HCT116 (cell line): Measurements from ENCODE around the gene CFDP1. TPM values are rescaled to one million over a fixed set of nuclear protein-coding genes. Genes with fewer than 3 reads are reported as not detected.

Experiments used
- ATAC-seq: fragments of 200-7000 bp; cut with Tn5 transposase; 2 replicates; pipeline ENCODE4 v1.9.1; 2020; ENCODE audit warnings: mild to moderate bottlenecking, moderate library complexity
- BruUV-seq: library from RNA; stranded (reverse); fragments of 400-500 nt; replicated peaks from 2 replicates; lab custom pipeline; 2021; lab: Mats Ljungman, UMichigan
- CTCF ChIA-PET: fragments of 300-600 bp; sonication (Branson Sonifier 250); formaldehyde crosslinking; loops from one replicate; lab custom pipeline; 2021; ENCODE audit warnings: antibody characterized with exemption; lab: Charles Lee
- POLR2A ChIA-PET: fragments of 300-600, 350-600 bp; sonication (Branson Sonifier 250); formaldehyde crosslinking; loops from one replicate; lab custom pipeline; 2021; ENCODE audit warnings: antibody characterized with exemption; lab: Charles Lee
- RAD21 ChIA-PET, 2 experiments: fragments of 300-600 bp; sonication (Branson Sonifier 250); formaldehyde crosslinking; loops; one replicate each; lab custom pipeline; 2023; ENCODE audit warnings: low total read pairs in 2 of 2; ENCODE audit not compliant: uncharacterized antibody in 2 of 2, unreplicated experiment in 2 of 2, low non-redundant PET in 1 of 2; lab: Charles Lee
- DNase-seq: peaks from one replicate; pipeline ENCODE4 v3.0.0-alpha.2; 2010; ENCODE audit warnings: low read depth, low spot score
- H2AFZ ChIP-seq: fragments of 200-600 bp; shearing (Covaris generic), sonication (generic); 2 replicates; pipeline ENCODE4 v1.6.1; 2017; ENCODE audit warnings: low read depth, mixed run types, mixed read lengths, antibody characterized with exemption, low read length; ENCODE audit not compliant: poor library complexity, severe bottlenecking
- H3K27ac ChIP-seq: 2 replicates; pipeline ENCODE4 v1.5.1; 2012; ENCODE audit warnings: low read depth, low read length
- H3K27me3 ChIP-seq: fragments of 200-600 bp; sonication (generic); 2 replicates; pipeline ENCODE4 v1.6.1; 2016; ENCODE audit warnings: mixed run types, low read length, mixed read lengths; ENCODE audit not compliant: insufficient read depth
- H3K36me3 ChIP-seq, 2 experiments: fragments of 200-500 bp in 1 of 2; fragments of 200-600 bp in 1 of 2; sonication (Bioruptor generic) in 1 of 2; sonication (generic) in 1 of 2; 2 replicates each; pipeline versions ENCODE4 v1.5.1 to v1.6.1; 2014 to 2016; ENCODE audit warnings: low read length in 2 of 2, inconsistent platforms in 1 of 2, mixed read lengths in 1 of 2, mixed run types in 1 of 2; ENCODE audit not compliant: insufficient read depth in 2 of 2, control insufficient read depth in 1 of 2
- H3K4me1 ChIP-seq, 2 experiments: fragments of 200-600 bp in 1 of 2; sonication (generic) in 1 of 2; 2 replicates each; pipeline versions ENCODE4 v1.5.1 to v1.6.1; 2012 to 2017; ENCODE audit warnings: low read length in 2 of 2, inconsistent platforms in 1 of 2, mild to moderate bottlenecking in 1 of 2, mixed read lengths in 1 of 2, mixed run types in 1 of 2, moderate library complexity in 1 of 2; ENCODE audit not compliant: insufficient read depth in 2 of 2, control insufficient read depth in 1 of 2
- H3K4me2 ChIP-seq: fragments of 200-600 bp; sonication (generic); 2 replicates; pipeline ENCODE4 v1.6.1; 2017; ENCODE audit warnings: mixed run types, low read length, mixed read lengths
- H3K4me3 ChIP-seq, 2 experiments: fragments of 200-600 bp in 1 of 2; sonication (generic) in 1 of 2; replicated peaks in 1 of 2; 2 replicates each; pipeline ENCODE4 v1.5.1; 2011 to 2016; ENCODE audit warnings: low read length in 2 of 2, control low read depth in 1 of 2, low read depth in 1 of 2, mild to moderate bottlenecking in 1 of 2, mixed read lengths in 1 of 2, mixed run types in 1 of 2
- H3K79me2 ChIP-seq: fragments of 200-600 bp; sonication (generic); 2 replicates; pipeline ENCODE4 v1.6.1; 2017; ENCODE audit warnings: mild to moderate bottlenecking, mixed run types, low read length, moderate library complexity, mixed read lengths; ENCODE audit not compliant: insufficient read depth
- H3K9ac ChIP-seq: fragments of 200-600 bp; sonication (generic); 2 replicates; pipeline ENCODE4 v1.6.1; 2016; ENCODE audit warnings: low read length, mixed read lengths
- H3K9me2 ChIP-seq: fragments of 200-600 bp; sonication (generic), shearing (Covaris generic); 2 replicates; pipeline ENCODE4 v1.6.1; 2017; ENCODE audit warnings: mixed run types, mild to moderate bottlenecking, moderate library complexity; ENCODE audit not compliant: insufficient read depth
- H3K9me3 ChIP-seq, 2 experiments: fragments of 200-500 bp in 1 of 2; fragments of 200-600 bp in 1 of 2; sonication (Bioruptor generic) in 1 of 2; sonication (generic) in 1 of 2; 2 replicates each; pipeline ENCODE4 v1.6.1; 2014 to 2017; ENCODE audit warnings: low read length in 2 of 2, mixed read lengths in 2 of 2, inconsistent platforms in 1 of 2, low read depth in 1 of 2, mild to moderate bottlenecking in 1 of 2, mixed run types in 1 of 2, moderate library complexity in 1 of 2; ENCODE audit not compliant: control insufficient read depth in 1 of 2, insufficient read depth in 1 of 2
- H4K20me1 ChIP-seq: fragments of 200-600 bp; sonication (generic), shearing (Covaris generic); 2 replicates; pipeline ENCODE4 v1.6.1; 2017; ENCODE audit warnings: mixed run types, mild to moderate bottlenecking, moderate library complexity; ENCODE audit not compliant: insufficient read depth
- CBX3 ChIP-seq: IDR thresholded peaks from 2 replicates; pipeline ENCODE4 v1.6.1; 2012; ENCODE audit warnings: low read depth
- CEBPB ChIP-seq: IDR thresholded peaks from 2 replicates; pipeline ENCODE4 v1.6.1; 2012; ENCODE audit warnings: low read depth
- ELF1 ChIP-seq: IDR thresholded peaks from 2 replicates; pipeline ENCODE4 v1.6.1; 2012; ENCODE audit warnings: low read depth, borderline replicate concordance
- EZH2 ChIP-seq: fragments of 200-600 bp; sonication (generic); IDR thresholded peaks from 2 replicates; pipeline ENCODE4 v1.6.1; 2017; ENCODE audit warnings: antibody characterized with exemption, mixed run types
- FOSL1 ChIP-seq: IDR thresholded peaks from 2 replicates; pipeline ENCODE4 v1.6.1; 2012; ENCODE audit warnings: low read depth
- JUND ChIP-seq: IDR thresholded peaks from 2 replicates; pipeline ENCODE4 v1.6.1; 2012
- POLR2A ChIP-seq: IDR thresholded peaks from 2 replicates; pipeline ENCODE4 v1.7.0; 2011; ENCODE audit warnings: borderline replicate concordance; ENCODE audit not compliant: insufficient read depth, insufficient read length; ENCODE audit errors: extremely low read depth
- POLR2AphosphoS5 ChIP-seq: IDR thresholded peaks from 2 replicates; pipeline ENCODE4 v1.6.1; 2011; ENCODE audit warnings: mild to moderate bottlenecking, low read depth, low read length, moderate library complexity
- RAD21 ChIP-seq: IDR thresholded peaks from 2 replicates; pipeline ENCODE4 v1.6.1; 2012; ENCODE audit warnings: low read depth, mild to moderate bottlenecking
- SIN3A ChIP-seq: IDR thresholded peaks from 2 replicates; pipeline ENCODE4 v1.6.1; 2012; ENCODE audit warnings: low read depth
- YY1 ChIP-seq: IDR thresholded peaks from 2 replicates; pipeline ENCODE4 v1.6.1; 2011; ENCODE audit warnings: low read length, low read depth, moderate library complexity, mild to moderate bottlenecking; ENCODE audit not compliant: insufficient replicate concordance; ENCODE audit errors: extremely low read depth
- ZNF274 ChIP-seq: fragments of 200-500 bp; sonication (Bioruptor generic); IDR thresholded peaks from 2 replicates; pipeline ENCODE4 v1.6.1; 2014; ENCODE audit warnings: mild to moderate bottlenecking, low read depth, low read length, inconsistent platforms
- intact Hi-C: fragments of 100-400 bp; cut with micrococcal nuclease; formaldehyde crosslinking; loops from 2 replicates; pipeline ENCODE4 v1.10.0; 2022
- total RNA-seq: library from RNA; stranded (reverse); gene quantifications from one replicate; pipeline ENCODE4 v1.2.1, GENCODE V29; 2021; ENCODE audit not compliant: unreplicated experiment
- TF ChIP-seq, protein P1 (sequence below): IDR thresholded peaks from 2 replicates; pipeline ENCODE4 v1.6.1; 2012
- TF ChIP-seq, protein P2 (sequence below): IDR thresholded peaks from 2 replicates; pipeline ENCODE4 v1.6.1; 2012; ENCODE audit warnings: low read depth
- TF ChIP-seq, protein P3 (sequence below): IDR thresholded peaks from 2 replicates; pipeline ENCODE4 v1.6.1; 2011; ENCODE audit warnings: mild to moderate bottlenecking, low read length, moderate library complexity; ENCODE audit not compliant: insufficient replicate concordance; ENCODE audit errors: extremely low read depth
- TF ChIP-seq, protein P4 (sequence below), 3 experiments: fragments of 200-600 bp in 1 of 3; sonication (generic) in 1 of 3; IDR thresholded peaks in 2 of 3; conservative IDR thresholded peaks in 1 of 3; 2 replicates each; pipeline ENCODE4 v1.5.1; 2012 to 2017; ENCODE audit warnings: low read depth in 2 of 3, low read length in 2 of 3, antibody characterized with exemption in 1 of 3, borderline replicate concordance in 1 of 3, control low read depth in 1 of 3, mild to moderate bottlenecking in 1 of 3, mixed read lengths in 1 of 3, mixed run types in 1 of 3, moderate library complexity in 1 of 3; ENCODE audit not compliant: insufficient read depth in 1 of 3

The CFDP1 gene
- total RNA-seq, 1 experiment from 2014 or later = 45.3 TPM

DNA sequence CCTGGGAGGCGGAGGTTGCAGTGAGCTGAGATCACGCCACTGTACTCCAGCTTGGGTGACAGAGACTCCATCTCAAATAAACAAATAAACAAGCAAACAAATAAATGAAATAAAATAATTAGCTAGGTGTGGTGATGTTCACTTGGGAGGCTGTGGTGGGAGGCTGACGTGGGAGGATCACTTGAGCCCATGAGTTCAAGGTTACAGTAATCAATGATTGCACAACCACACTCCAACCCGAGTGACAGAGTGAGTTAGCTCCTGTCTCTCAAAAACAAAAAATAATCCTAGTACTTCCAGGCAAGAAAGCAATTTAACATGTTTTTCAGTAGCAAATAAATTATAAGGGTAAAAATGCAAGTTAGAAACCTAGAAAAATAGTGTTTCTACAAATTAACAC, 26.4 kb downstream of the CFDP1 start:
- Histone ChIP-seq H3K27ac (no peak overlapping the region), H3K4me3 (no peak overlapping the region), H3K4me2 (no peak overlapping the region), H3K79me2 (peaks cover 2% of the 10 kb centered on the region; the same call in 1 of the 2 replicates), H3K36me3 (peaks cover 11 to 19% of the 10 kb centered on the region in 2 experiments; a peak in 3 of 4 replicates), H3K9ac (no peak overlapping the region), H4K20me1 (no peaks in the 10 kb centered on the region), H3K9me3 (no peaks in the 10 kb centered on the region), H2AFZ (no peak overlapping the region), H3K27me3 (no peaks in the 10 kb centered on the region), H3K4me1 (peaks cover 0 to 6% of the 10 kb centered on the region in 2 experiments; a peak in 1 of 4 replicates), H3K9me2 (no peaks in the 10 kb centered on the region)
- ChIA-PET RAD21 (no interaction called here), CTCF (interaction anchor here (1.3 kb wide), 1 partner anchor 208 kb away, joined by 4 read pairs; no protein-coding TSS in a partner anchor), POLR2A (no interaction called here)
- no TSS peak for BruUV-seq
- DNase-seq (no peak), ATAC-seq (no peak)
- TF ChIP-seq CEBPB (no peak), FOSL1 (no peak), EZH2 (no peak), POLR2AphosphoS5 (no peak), YY1 (no peak), ELF1 (no peak), RAD21 (no peak), CBX3 (no peak), SIN3A (no peak), JUND (no peak), ZNF274 (no peak), POLR2A (no peak)
- TF ChIP-seq, protein P1, sequence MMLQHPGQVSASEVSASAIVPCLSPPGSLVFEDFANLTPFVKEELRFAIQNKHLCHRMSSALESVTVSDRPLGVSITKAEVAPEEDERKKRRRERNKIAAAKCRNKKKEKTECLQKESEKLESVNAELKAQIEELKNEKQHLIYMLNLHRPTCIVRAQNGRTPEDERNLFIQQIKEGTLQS = no peak
- TF ChIP-seq, protein P2, sequence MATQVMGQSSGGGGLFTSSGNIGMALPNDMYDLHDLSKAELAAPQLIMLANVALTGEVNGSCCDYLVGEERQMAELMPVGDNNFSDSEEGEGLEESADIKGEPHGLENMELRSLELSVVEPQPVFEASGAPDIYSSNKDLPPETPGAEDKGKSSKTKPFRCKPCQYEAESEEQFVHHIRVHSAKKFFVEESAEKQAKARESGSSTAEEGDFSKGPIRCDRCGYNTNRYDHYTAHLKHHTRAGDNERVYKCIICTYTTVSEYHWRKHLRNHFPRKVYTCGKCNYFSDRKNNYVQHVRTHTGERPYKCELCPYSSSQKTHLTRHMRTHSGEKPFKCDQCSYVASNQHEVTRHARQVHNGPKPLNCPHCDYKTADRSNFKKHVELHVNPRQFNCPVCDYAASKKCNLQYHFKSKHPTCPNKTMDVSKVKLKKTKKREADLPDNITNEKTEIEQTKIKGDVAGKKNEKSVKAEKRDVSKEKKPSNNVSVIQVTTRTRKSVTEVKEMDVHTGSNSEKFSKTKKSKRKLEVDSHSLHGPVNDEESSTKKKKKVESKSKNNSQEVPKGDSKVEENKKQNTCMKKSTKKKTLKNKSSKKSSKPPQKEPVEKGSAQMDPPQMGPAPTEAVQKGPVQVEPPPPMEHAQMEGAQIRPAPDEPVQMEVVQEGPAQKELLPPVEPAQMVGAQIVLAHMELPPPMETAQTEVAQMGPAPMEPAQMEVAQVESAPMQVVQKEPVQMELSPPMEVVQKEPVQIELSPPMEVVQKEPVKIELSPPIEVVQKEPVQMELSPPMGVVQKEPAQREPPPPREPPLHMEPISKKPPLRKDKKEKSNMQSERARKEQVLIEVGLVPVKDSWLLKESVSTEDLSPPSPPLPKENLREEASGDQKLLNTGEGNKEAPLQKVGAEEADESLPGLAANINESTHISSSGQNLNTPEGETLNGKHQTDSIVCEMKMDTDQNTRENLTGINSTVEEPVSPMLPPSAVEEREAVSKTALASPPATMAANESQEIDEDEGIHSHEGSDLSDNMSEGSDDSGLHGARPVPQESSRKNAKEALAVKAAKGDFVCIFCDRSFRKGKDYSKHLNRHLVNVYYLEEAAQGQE = no peak
- TF ChIP-seq, protein P3, sequence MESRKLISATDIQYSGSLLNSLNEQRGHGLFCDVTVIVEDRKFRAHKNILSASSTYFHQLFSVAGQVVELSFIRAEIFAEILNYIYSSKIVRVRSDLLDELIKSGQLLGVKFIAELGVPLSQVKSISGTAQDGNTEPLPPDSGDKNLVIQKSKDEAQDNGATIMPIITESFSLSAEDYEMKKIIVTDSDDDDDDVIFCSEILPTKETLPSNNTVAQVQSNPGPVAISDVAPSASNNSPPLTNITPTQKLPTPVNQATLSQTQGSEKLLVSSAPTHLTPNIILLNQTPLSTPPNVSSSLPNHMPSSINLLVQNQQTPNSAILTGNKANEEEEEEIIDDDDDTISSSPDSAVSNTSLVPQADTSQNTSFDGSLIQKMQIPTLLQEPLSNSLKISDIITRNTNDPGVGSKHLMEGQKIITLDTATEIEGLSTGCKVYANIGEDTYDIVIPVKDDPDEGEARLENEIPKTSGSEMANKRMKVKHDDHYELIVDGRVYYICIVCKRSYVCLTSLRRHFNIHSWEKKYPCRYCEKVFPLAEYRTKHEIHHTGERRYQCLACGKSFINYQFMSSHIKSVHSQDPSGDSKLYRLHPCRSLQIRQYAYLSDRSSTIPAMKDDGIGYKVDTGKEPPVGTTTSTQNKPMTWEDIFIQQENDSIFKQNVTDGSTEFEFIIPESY = no peak
- TF ChIP-seq, protein P4, sequence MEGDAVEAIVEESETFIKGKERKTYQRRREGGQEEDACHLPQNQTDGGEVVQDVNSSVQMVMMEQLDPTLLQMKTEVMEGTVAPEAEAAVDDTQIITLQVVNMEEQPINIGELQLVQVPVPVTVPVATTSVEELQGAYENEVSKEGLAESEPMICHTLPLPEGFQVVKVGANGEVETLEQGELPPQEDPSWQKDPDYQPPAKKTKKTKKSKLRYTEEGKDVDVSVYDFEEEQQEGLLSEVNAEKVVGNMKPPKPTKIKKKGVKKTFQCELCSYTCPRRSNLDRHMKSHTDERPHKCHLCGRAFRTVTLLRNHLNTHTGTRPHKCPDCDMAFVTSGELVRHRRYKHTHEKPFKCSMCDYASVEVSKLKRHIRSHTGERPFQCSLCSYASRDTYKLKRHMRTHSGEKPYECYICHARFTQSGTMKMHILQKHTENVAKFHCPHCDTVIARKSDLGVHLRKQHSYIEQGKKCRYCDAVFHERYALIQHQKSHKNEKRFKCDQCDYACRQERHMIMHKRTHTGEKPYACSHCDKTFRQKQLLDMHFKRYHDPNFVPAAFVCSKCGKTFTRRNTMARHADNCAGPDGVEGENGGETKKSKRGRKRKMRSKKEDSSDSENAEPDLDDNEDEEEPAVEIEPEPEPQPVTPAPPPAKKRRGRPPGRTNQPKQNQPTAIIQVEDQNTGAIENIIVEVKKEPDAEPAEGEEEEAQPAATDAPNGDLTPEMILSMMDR (IDR thresholded peaks at IDR 0.05 in 2 of 3, conservative IDR thresholded peaks at IDR 0.05 in 1 of 3; ENCODE audit: borderline replicate concordance in 1 of 3, insufficient read depth in 1 of 3, low read depth in 2 of 3, low read length in 2 of 3) = no peak
- intact Hi-C loops = no loop called here
